Measurements from ENCODE around the gene ARHGAP15.

Gene ARHGAP15

DNA sequence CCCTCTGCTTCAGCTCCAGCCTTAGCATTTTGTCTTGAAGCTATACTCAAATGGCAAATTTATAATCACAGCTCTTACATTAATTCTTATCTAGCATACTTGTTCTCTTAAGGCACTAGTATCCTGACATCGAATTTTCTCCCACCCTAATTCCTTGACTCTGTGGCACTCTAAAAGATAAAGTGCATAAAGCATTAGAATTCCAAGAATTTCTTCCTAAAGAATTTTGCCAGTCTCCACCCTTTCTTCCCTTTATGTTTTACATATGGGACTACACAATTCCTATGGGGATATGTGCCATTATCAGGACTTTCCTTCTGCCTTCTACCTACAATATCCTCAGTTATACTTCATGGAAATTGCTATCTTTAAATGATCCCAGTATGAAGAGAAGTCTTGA is 560.3 kb downstream of the ARHGAP15 start:
- Histone ChIP-seq H3K4me1 (ENCODE audit: control insufficient read depth, insufficient read depth, low read length) (no peaks in the 10 kb centered on the region), H3K4me3 (ENCODE audit: low read length) (no peak overlapping the region), H3K36me3 (ENCODE audit: control insufficient read depth, insufficient read depth, low read length, severe bottlenecking) (no peaks in the 10 kb centered on the region), H3K27me3 (replicated peaks; ENCODE audit: control insufficient read depth, insufficient read depth, low read length) (no peaks in the 10 kb centered on the region), H3K9ac (ENCODE audit: low read length) (no peak overlapping the region), H3K9me3 (ENCODE audit: control insufficient read depth, low read length) (no peaks in the 10 kb centered on the region)
- DNase-seq (ENCODE audit: low read depth): no peak

DNA sequence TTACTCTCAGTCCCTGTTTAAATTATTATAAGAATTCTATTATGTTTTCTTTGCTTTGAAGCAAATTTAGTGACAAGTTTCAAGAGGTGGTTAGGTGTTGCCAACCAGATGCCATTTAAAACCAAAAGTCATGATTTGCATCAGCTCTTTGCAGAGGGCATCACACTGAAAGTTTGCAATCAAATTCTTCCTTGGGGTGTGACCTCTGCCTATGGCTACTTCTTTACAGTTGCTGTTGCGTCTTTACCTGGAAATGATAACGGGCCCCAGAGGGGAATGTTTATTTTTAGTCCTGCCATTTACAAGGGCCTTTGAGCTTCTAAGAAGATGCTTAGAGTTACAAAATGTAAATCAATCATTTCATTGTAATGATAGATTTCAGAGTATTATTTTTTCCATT is 561.0 kb downstream of the ARHGAP15 start:
- Histone ChIP-seq H3K9me3 (ENCODE audit: control insufficient read depth, low read length) (no peaks in the 10 kb centered on the region), H3K9ac (ENCODE audit: low read length) (no peak overlapping the region), H3K4me3 (ENCODE audit: low read length) (no peak overlapping the region), H3K36me3 (ENCODE audit: control insufficient read depth, insufficient read depth, low read length, severe bottlenecking) (no peaks in the 10 kb centered on the region), H3K27me3 (replicated peaks; ENCODE audit: control insufficient read depth, insufficient read depth, low read length) (no peaks in the 10 kb centered on the region), H3K4me1 (ENCODE audit: control insufficient read depth, insufficient read depth, low read length) (no peaks in the 10 kb centered on the region)
- DNase-seq (ENCODE audit: low read depth): no peak

DNA sequence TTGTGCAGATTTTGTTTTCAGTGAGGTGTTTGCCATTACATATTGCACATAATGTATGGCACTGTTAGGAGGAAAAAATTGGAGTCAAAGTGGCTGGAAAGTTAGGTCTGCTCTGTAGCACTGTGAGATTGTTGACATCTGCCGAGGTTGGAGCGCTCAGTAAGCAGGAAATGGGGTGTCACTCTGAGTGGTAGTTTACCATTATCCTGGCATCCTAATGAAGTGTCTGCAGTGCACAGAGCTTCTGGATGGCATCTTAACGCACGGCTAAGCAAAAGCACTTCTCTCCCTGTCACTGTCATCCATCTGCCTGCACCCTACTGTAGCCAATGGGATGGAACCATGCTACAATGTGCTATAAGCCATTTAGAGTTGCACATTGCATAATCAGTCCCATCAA is 561.9 kb downstream of the ARHGAP15 start:
- H3K9me3 ChIP-seq (ENCODE audit: control insufficient read depth, low read length): no peaks in the 10 kb centered on the region
- no peaks in the 10 kb centered on the region for H3K27me3 ChIP-seq (replicated peaks; ENCODE audit: control insufficient read depth, insufficient read depth, low read length)
- no peaks in the 10 kb centered on the region for H3K4me1 ChIP-seq (ENCODE audit: control insufficient read depth, insufficient read depth, low read length)
- H3K4me3 ChIP-seq (ENCODE audit: low read length): no peak overlapping the region
- H3K36me3 ChIP-seq (ENCODE audit: control insufficient read depth, insufficient read depth, low read length, severe bottlenecking): no peaks in the 10 kb centered on the region
- no peak overlapping the region for H3K9ac ChIP-seq (ENCODE audit: low read length)
- no peak for DNase-seq (ENCODE audit: low read depth)

DNA sequence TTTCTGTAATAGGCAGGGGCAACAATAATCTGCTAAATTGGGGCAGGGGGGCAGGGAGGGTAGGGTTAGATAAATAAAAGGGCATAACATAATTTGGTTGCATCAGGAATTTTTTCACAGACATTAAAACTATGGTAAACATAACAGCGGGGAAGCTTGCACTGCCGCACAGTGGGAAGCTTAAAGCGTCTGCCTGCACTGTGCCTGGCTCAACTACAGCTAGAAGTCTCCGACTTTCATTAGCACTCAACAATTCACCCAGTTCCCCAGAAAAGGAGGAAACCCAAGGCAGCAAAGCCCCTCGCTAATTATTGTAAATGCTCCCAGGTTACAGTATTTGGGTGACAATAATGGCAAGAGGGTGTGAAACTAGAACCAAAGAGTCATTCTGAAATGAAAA is 562.9 kb downstream of the ARHGAP15 start:
- DNase-seq (ENCODE audit: low read depth): no peak
- H3K27me3 ChIP-seq (replicated peaks; ENCODE audit: control insufficient read depth, insufficient read depth, low read length): no peaks in the 10 kb centered on the region
- H3K4me3 ChIP-seq (ENCODE audit: low read length): no peak overlapping the region
- H3K9me3 ChIP-seq (ENCODE audit: control insufficient read depth, low read length): no peaks in the 10 kb centered on the region
- no peaks in the 10 kb centered on the region for H3K4me1 ChIP-seq (ENCODE audit: control insufficient read depth, insufficient read depth, low read length)
- no peaks in the 10 kb centered on the region for H3K36me3 ChIP-seq (ENCODE audit: control insufficient read depth, insufficient read depth, low read length, severe bottlenecking)
- H3K9ac ChIP-seq (ENCODE audit: low read length): no peak overlapping the region

DNA sequence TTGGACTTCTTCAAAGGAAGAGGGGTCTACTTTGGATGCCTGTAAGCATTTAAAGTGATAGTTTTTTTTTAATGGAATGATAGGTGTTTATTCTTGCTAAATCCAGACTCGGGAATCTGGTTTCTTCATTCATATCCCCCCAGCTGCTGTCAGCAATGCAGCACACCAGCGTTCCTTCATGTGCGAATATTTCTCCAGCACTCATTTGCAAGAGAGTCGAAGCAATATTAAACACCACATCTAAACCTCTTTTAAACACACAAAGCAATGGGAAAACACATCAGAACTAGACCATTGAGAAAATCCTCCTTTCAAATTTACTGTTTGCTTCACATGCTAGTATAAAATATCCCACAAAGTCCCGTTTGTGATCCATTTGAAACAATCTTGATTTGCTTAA is 563.7 kb downstream of the ARHGAP15 start:
- H3K4me3 ChIP-seq (ENCODE audit: low read length): no peak overlapping the region
- H3K9ac ChIP-seq (ENCODE audit: low read length): no peak overlapping the region
- no peaks in the 10 kb centered on the region for H3K4me1 ChIP-seq (ENCODE audit: control insufficient read depth, insufficient read depth, low read length)
- H3K27me3 ChIP-seq (replicated peaks; ENCODE audit: control insufficient read depth, insufficient read depth, low read length): no peaks in the 10 kb centered on the region
- H3K36me3 ChIP-seq (ENCODE audit: control insufficient read depth, insufficient read depth, low read length, severe bottlenecking): no peaks in the 10 kb centered on the region
- H3K9me3 ChIP-seq (ENCODE audit: control insufficient read depth, low read length): no peaks in the 10 kb centered on the region
- DNase-seq (ENCODE audit: low read depth): no peak

DNA sequence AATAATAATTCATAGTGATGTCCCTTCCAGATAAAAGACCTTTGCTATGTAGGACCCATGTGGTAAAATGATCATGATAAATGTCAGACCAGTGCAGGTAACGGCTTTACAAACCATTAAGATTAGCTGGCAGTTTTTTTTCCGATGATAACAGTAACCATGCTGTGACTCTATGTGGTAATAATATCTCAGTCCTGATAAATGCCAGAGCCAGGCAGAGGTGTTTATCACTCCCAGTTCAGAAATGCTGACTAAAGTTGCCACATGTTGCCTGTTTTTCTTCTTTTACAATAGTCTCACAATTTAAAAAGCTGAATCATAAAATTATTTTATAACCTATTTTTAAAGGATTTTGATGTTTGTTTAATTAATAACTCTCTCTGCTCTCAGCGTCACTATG is 565.1 kb downstream of the ARHGAP15 start:
- Histone ChIP-seq H3K4me3 (ENCODE audit: low read length) (no peak overlapping the region), H3K36me3 (ENCODE audit: control insufficient read depth, insufficient read depth, low read length, severe bottlenecking) (no peaks in the 10 kb centered on the region), H3K27me3 (replicated peaks; ENCODE audit: control insufficient read depth, insufficient read depth, low read length) (no peaks in the 10 kb centered on the region), H3K9ac (ENCODE audit: low read length) (no peak overlapping the region), H3K9me3 (ENCODE audit: control insufficient read depth, low read length) (no peaks in the 10 kb centered on the region), H3K4me1 (ENCODE audit: control insufficient read depth, insufficient read depth, low read length) (no peaks in the 10 kb centered on the region)
- no peak for DNase-seq (ENCODE audit: low read depth)

DNA sequence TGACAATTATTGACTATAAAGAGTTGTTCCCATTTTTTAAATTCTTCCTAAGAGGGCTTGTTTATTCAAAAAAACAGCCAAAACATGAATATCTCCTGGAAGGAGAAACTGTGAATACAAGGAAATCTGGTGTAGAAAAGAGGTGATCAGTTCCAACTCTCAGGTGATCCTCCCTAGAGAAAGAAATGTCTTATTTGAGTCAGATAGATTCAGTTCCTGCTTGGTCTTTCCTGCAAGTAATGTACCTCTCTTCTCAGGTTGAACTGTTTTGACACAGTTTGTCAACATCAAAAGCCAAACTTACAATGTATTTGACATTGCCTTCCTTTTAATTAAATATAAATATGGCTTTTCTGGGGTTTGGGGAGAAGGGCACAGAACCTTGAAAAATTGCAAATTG is 567.4 kb downstream of the ARHGAP15 start:
- no peaks in the 10 kb centered on the region for H3K36me3 ChIP-seq (ENCODE audit: control insufficient read depth, insufficient read depth, low read length, severe bottlenecking)
- H3K4me1 ChIP-seq (ENCODE audit: control insufficient read depth, insufficient read depth, low read length): no peaks in the 10 kb centered on the region
- H3K9ac ChIP-seq (ENCODE audit: low read length): no peak overlapping the region
- no peaks in the 10 kb centered on the region for H3K27me3 ChIP-seq (replicated peaks; ENCODE audit: control insufficient read depth, insufficient read depth, low read length)
- no peaks in the 10 kb centered on the region for H3K9me3 ChIP-seq (ENCODE audit: control insufficient read depth, low read length)
- H3K4me3 ChIP-seq (ENCODE audit: low read length): no peak overlapping the region
- DNase-seq (ENCODE audit: low read depth): no peak

DNA sequence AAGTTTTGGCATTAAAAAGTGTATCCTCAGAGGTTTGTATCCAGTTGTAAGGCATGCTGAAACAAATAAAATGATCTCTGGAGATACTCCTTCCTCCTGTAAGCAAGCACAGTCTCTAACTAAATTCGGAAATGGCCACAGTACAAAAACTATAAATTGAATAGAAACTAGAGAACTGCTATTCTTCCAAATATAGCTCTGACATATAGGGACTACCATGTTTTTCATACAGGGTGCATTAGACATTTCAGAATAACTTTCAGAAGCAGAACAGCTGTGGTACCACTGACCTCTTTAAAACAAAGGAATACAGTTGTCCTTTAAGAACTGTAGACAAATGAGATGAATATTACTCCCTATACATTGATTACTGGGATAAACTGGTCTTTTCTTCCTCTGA is 568.5 kb downstream of the ARHGAP15 start:
- Histone ChIP-seq H3K9me3 (ENCODE audit: control insufficient read depth, low read length) (peaks cover 4% of the 10 kb centered on the region), H3K36me3 (ENCODE audit: control insufficient read depth, insufficient read depth, low read length, severe bottlenecking) (no peaks in the 10 kb centered on the region), H3K4me1 (ENCODE audit: control insufficient read depth, insufficient read depth, low read length) (no peaks in the 10 kb centered on the region), H3K9ac (ENCODE audit: low read length) (no peak overlapping the region), H3K27me3 (replicated peaks; ENCODE audit: control insufficient read depth, insufficient read depth, low read length) (no peaks in the 10 kb centered on the region), H3K4me3 (ENCODE audit: low read length) (no peak overlapping the region)
- no peak for DNase-seq (ENCODE audit: low read depth)

DNA sequence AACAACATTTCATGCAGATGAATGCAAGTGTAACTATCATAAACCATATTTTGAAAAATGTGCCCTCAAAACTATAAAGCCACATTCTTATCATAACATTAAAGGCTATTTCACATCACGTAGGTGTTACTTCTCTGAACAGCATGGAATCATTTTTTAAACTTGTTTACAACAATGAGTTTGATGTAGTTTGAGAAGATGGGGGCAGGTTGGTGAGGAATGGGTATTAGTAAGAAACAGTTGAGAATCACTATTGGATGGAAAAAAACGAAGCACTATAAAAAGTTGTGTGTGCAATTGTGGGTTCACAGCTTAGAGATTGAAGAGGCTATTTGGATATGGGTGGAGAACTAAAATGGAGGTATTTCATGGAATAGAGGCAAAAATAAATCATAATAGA is 569.1 kb downstream of the ARHGAP15 start:
- no peak for DNase-seq (ENCODE audit: low read depth)
- no peaks in the 10 kb centered on the region for H3K27me3 ChIP-seq (replicated peaks; ENCODE audit: control insufficient read depth, insufficient read depth, low read length)
- H3K9me3 ChIP-seq (ENCODE audit: control insufficient read depth, low read length): peaks cover 6% of the 10 kb centered on the region
- no peak overlapping the region for H3K4me3 ChIP-seq (ENCODE audit: low read length)
- no peaks in the 10 kb centered on the region for H3K4me1 ChIP-seq (ENCODE audit: control insufficient read depth, insufficient read depth, low read length)
- no peak overlapping the region for H3K9ac ChIP-seq (ENCODE audit: low read length)
- H3K36me3 ChIP-seq (ENCODE audit: control insufficient read depth, insufficient read depth, low read length, severe bottlenecking): no peaks in the 10 kb centered on the region

DNA sequence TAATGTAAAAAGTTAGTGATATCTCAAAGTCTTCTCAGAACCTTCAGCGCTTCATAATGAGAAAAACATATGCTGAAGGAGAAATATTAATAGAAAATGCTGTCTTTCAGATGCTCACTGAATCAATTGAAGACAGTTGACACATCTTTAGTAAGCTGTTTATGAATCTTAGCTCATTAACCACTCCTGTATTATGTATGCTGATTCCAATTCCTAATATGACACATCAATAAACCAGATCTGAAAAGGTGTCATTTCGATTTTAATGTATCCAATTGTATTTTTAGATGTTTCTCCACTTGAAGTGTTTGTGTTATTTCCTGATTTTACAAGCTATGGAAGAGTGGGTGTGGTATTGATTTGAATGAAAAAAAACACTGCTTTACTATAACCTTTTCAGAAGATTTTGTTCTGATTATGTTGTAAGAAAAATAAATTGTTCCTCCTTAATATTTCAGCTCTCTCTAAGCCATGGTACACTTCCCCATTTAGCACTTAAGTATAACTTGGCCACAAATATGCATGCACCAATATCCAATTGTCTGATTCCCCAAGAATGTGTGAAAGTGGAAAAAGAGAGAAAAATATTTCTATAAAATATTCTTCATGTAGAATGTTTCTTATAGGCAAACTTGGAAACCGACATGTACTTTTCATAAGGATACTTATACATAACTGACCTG is 569.8 kb downstream of the ARHGAP15 start:
- peaks cover 6% of the 10 kb centered on the region for H3K9me3 ChIP-seq (ENCODE audit: control insufficient read depth, low read length)
- H3K4me3 ChIP-seq (ENCODE audit: low read length): no peak overlapping the region
- no peaks in the 10 kb centered on the region for H3K4me1 ChIP-seq (ENCODE audit: control insufficient read depth, insufficient read depth, low read length)
- H3K27me3 ChIP-seq (replicated peaks; ENCODE audit: control insufficient read depth, insufficient read depth, low read length): no peaks in the 10 kb centered on the region
- no peak for DNase-seq (ENCODE audit: low read depth)
- no peaks in the 10 kb centered on the region for H3K36me3 ChIP-seq (ENCODE audit: control insufficient read depth, insufficient read depth, low read length, severe bottlenecking)
- H3K9ac ChIP-seq (ENCODE audit: low read length): no peak overlapping the region

DNA sequence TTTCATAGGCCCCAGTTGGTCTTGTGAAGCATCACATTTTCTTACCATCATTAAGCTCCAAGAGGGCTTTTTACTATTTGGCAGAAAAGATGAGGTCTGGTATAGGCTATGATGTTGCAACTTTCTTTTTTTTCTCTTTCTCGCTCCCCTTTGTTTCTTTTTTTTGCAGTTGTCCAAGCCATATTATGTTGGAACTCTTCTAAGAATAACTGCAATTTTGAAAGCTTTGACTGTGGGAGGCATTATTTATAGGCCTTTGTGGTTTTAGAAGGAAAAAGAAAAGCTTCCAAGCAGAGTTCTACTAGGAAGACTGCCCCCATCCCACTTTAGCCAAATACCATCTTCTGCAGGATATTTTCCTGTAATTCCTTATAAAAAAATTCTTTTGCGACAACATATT is 571.6 kb downstream of the ARHGAP15 start:
- Histone ChIP-seq H3K4me3 (ENCODE audit: low read length) (no peak overlapping the region), H3K4me1 (ENCODE audit: control insufficient read depth, insufficient read depth, low read length) (peaks cover 3% of the 10 kb centered on the region), H3K9ac (ENCODE audit: low read length) (no peak overlapping the region), H3K9me3 (ENCODE audit: control insufficient read depth, low read length) (peaks cover 6% of the 10 kb centered on the region), H3K27me3 (replicated peaks; ENCODE audit: control insufficient read depth, insufficient read depth, low read length) (no peaks in the 10 kb centered on the region), H3K36me3 (ENCODE audit: control insufficient read depth, insufficient read depth, low read length, severe bottlenecking) (no peaks in the 10 kb centered on the region)
- DNase-seq (ENCODE audit: low read depth): no peak

DNA sequence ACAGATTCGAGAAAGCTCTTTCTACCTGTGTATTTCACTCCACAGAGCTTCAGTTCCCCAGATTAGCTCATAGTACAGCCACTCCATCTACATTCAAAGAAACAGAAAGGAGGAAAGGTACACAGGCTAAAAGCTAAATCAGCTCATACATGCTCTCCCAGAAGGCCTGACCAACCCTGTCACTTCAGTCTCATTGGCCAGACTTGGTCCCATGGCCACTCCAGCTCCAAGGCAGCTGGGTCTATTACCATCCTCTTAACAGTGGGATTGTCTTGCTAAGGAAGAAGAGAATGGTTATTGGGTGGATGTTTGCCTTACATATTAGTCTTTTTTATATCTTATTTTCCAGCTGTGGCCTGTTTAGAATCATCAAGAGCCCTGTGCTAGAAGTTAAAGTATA is 572.6 kb downstream of the ARHGAP15 start:
- no peak overlapping the region for H3K4me3 ChIP-seq (ENCODE audit: low read length)
- peaks cover 3% of the 10 kb centered on the region for H3K4me1 ChIP-seq (ENCODE audit: control insufficient read depth, insufficient read depth, low read length)
- no peak overlapping the region for H3K9ac ChIP-seq (ENCODE audit: low read length)
- H3K36me3 ChIP-seq (ENCODE audit: control insufficient read depth, insufficient read depth, low read length, severe bottlenecking): no peaks in the 10 kb centered on the region
- no peak for DNase-seq (ENCODE audit: low read depth)
- H3K27me3 ChIP-seq (replicated peaks; ENCODE audit: control insufficient read depth, insufficient read depth, low read length): no peaks in the 10 kb centered on the region
- peaks cover 6% of the 10 kb centered on the region for H3K9me3 ChIP-seq (ENCODE audit: control insufficient read depth, low read length)
